Measurements from ENCODE around the gene TNC. TPM values are rescaled to one million over a fixed set of nuclear protein-coding genes. Genes with fewer than 3 reads are reported as not detected.

TNC gene
- total RNA-seq, 4 donors from 2014 or later, result 8.5 to 75.1 (median 45.4) TPM

DNA sequence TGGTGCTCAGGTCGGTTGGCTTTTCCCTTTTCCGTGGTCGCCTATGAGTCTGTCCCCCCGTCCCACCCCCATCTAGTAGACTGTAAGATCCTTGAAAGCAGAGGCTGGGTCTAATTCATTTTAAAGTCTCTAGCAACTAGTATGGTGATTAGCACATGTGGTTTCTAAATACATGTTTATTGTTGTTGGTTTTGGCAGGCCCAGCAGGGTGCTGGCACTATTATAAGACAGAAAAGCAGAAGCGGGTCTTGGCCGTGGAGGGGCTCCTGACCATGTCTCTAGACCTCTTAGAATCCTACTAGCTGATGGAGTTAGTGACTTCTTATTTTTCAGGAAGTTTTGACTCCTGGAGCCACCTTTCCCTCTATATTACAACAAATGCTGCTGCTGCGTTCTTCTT lies 126.1 kb downstream of the TNC start:
- no peak for DNase-seq
- H3K9me3 ChIP-seq, result no peaks in the 10 kb centered on the region
- intact Hi-C loops (cut with DNase I), result no loop called here
- H3K4me1 ChIP-seq, result no peaks in the 10 kb centered on the region
- no peaks in the 10 kb centered on the region for H3K36me3 ChIP-seq
- H3K27me3 ChIP-seq, result peaks cover 0 to 9% (median 0%) of the 10 kb centered on the region in 4 donors
- no peak for TF ChIP-seq CTCF (IDR thresholded peaks at IDR 0.05)
- no peak for TF ChIP-seq POLR2A (IDR thresholded peaks at IDR 0.05)
- no peak overlapping the region for H3K4me3 ChIP-seq
- no peak overlapping the region for H3K27ac ChIP-seq
- 75 to 89% methylated on average over 6 to 7 of the region's 7 CpGs for WGBS, 2 donors

DNA sequence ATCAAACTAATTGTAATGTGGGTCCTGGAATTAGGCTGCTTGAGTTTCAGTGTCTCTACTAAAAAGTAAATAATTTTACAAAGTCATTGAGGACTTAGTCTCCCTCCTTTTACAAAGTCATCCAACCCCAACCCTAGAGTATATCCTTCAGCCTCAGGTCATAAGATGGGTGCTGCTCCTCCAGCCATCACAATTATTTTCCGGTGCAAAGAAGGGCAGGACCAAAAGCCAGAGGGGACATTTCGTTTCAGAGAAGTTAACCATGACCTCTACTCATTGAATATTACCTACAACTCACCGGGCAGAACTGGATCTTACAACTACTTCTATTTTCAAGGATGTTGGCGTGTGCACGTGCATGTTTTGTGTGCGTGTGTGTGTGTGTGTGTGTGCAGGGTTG lies 127.1 kb downstream of the TNC start:
- Histone ChIP-seq H3K4me1 (no peaks in the 10 kb centered on the region), H3K27me3 (peaks cover 0 to 9% (median 0%) of the 10 kb centered on the region in 4 donors), H3K9me3 (no peaks in the 10 kb centered on the region), H3K27ac (no peak overlapping the region), H3K4me3 (no peak overlapping the region), H3K36me3 (no peaks in the 10 kb centered on the region)
- 82 to 83% methylated on average over 6 of the region's 6 CpGs for WGBS, 2 donors
- intact Hi-C loops (cut with DNase I), result no loop called here
- no peak for DNase-seq
- TF ChIP-seq CTCF (IDR thresholded peaks at IDR 0.05) (no peak), POLR2A (IDR thresholded peaks at IDR 0.05) (no peak)

GRCh38 chr9:114989600-114990410 lies 128.2 kb downstream of the TNC start:
- intact Hi-C loops (cut with DNase I), result no loop called here
- TF ChIP-seq CTCF (IDR thresholded peaks at IDR 0.05), result no peak
- TF ChIP-seq POLR2A (IDR thresholded peaks at IDR 0.05), result no peak
- Histone ChIP-seq H3K9me3 (no peaks in the 10 kb centered on the region), H3K27me3 (peaks cover 0 to 9% (median 0%) of the 10 kb centered on the region in 4 donors), H3K27ac (no peak overlapping the region), H3K36me3 (no peaks in the 10 kb centered on the region), H3K4me1 (no peaks in the 10 kb centered on the region), H3K4me3 (no peak overlapping the region)
- 23 to 48% methylated on average over 3 to 4 of the region's 4 CpGs for WGBS, 2 donors
- DNase-seq, result no peak

DNA sequence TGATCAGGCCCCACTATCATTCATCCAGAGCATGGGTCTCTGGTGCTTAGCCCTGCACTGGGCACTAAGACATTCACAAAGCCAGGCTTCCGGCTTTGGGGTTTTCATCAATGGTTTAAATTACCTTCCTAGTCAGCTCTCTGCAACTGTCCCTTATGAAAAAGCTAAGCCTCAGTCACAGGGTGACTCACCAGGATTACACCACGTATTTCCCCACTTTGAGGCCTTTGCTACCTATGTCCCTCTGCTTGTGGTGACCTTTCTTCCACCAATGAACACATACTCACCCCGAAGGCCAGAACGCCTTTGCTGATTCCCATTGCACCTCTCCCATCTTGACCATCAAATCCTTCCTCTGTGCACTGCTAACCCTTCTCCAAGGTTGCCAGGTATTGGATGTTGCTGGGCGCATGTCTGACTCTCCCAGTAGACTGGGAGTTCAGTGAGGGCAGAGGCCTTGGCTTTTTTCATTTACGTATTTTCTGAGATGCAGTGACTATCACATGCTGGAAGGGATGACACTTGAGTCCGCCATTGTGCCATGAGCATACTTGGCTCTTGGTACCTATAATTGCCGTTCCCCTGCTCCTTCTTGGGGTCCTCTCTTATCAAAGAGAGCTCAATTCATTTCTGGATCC lies 128.9 kb downstream of the TNC start:
- Histone ChIP-seq H3K27ac (no peak overlapping the region), H3K4me3 (no peak overlapping the region), H3K27me3 (peaks cover 0 to 9% (median 0%) of the 10 kb centered on the region in 4 donors), H3K9me3 (no peaks in the 10 kb centered on the region), H3K36me3 (no peaks in the 10 kb centered on the region), H3K4me1 (no peaks in the 10 kb centered on the region)
- TF ChIP-seq CTCF (IDR thresholded peaks at IDR 0.05) (no peak), POLR2A (IDR thresholded peaks at IDR 0.05) (no peak)
- DNase-seq, result no peak
- 74% methylated on average over 8 of the region's 8 CpGs for WGBS, 2 donors
- intact Hi-C loops (cut with DNase I), result no loop called here

- intact Hi-C loops (cut with DNase I), result no loop called here
- TF ChIP-seq CTCF (IDR thresholded peaks at IDR 0.05), result no peak
- WGBS, 2 donors, result 67 to 86% methylated on average over 1 of the region's 1 CpG
Observed at GRCh38 chr9:114987116-114987515, 130.8 kb downstream of the TNC start.

More at GRCh38 chr9:114987116-114987515, 130.8 kb downstream of the TNC start:
- Histone ChIP-seq H3K4me3 (no peak overlapping the region), H3K27ac (no peak overlapping the region), H3K4me1 (no peaks in the 10 kb centered on the region), H3K9me3 (no peaks in the 10 kb centered on the region), H3K36me3 (no peaks in the 10 kb centered on the region), H3K27me3 (peaks cover 0 to 9% (median 0%) of the 10 kb centered on the region in 4 donors)
- DNase-seq, result no peak
